Caco-2 (cell line): ENCODE results near the gene PPP1R14D. TPM values are rescaled to one million over a fixed set of nuclear protein-coding genes. Genes with fewer than 3 reads are reported as not detected.

Source experiments
- BruUV-seq: library from RNA; stranded (reverse); fragments of 400-500 nt; replicated peaks from 2 replicates; lab custom pipeline; 2021; lab: Mats Ljungman, UMichigan
- CTCF ChIA-PET: fragments of 300-600 bp; sonication (Branson Sonifier 250); formaldehyde crosslinking; loops from one replicate; lab custom pipeline; 2022; ENCODE audit warnings: antibody characterized with exemption; lab: Charles Lee
- POLR2A ChIA-PET: fragments of 300-600 bp; sonication (Branson Sonifier 250); formaldehyde crosslinking; loops from one replicate; lab custom pipeline; 2022; ENCODE audit warnings: antibody characterized with exemption; lab: Charles Lee
- DNase-seq, 2 experiments: peaks; one replicate each; pipeline versions ENCODE4 v3.0.0 to v3.0.0-alpha.2; 2020 to 2022
- H3K27me3 ChIP-seq: replicated peaks from 2 replicates; pipeline ENCODE4 v1.6.0; 2011; ENCODE audit warnings: low read length; ENCODE audit not compliant: control insufficient read depth, insufficient read depth
- H3K36me3 ChIP-seq: 2 replicates; pipeline ENCODE4 v1.5.1; 2011; ENCODE audit warnings: low read length; ENCODE audit not compliant: control insufficient read depth, insufficient read depth
- H3K4me1 ChIP-seq: fragments of 250-450 bp; sonication (Bioruptor Pico); 2 replicates; pipeline ENCODE4 v1.5.1; 2020; ENCODE audit warnings: mild to moderate bottlenecking
- H3K4me3 ChIP-seq: 2 replicates; pipeline ENCODE4 v1.5.1; 2011; ENCODE audit warnings: low read depth, mild to moderate bottlenecking, control low read depth, low read length
- H3K9me3 ChIP-seq: fragments of 250-450 bp; sonication (Bioruptor Pico); 2 replicates; pipeline ENCODE4 v1.5.1; 2020; ENCODE audit warnings: mild to moderate bottlenecking, moderate library complexity
- H3K27ac Mint-ChIP-seq: one replicate; pipeline ENCODE4 v1.8.0; 2022; ENCODE audit warnings: mixed read lengths; ENCODE audit not compliant: unreplicated experiment
- H3K27me3 Mint-ChIP-seq: one replicate; pipeline ENCODE4 v1.8.0; 2022; ENCODE audit warnings: mixed read lengths; ENCODE audit not compliant: insufficient read depth, unreplicated experiment
- H3K36me3 Mint-ChIP-seq: one replicate; pipeline ENCODE4 v1.8.0; 2022; ENCODE audit warnings: mild to moderate bottlenecking, mixed read lengths; ENCODE audit not compliant: insufficient read depth, unreplicated experiment
- H3K4me1 Mint-ChIP-seq: one replicate; pipeline ENCODE4 v1.8.0; 2022; ENCODE audit warnings: low read depth, mixed read lengths; ENCODE audit not compliant: unreplicated experiment
- H3K4me3 Mint-ChIP-seq: one replicate; pipeline ENCODE4 v1.8.0; 2022; ENCODE audit warnings: mild to moderate bottlenecking, moderate library complexity, mixed read lengths; ENCODE audit not compliant: unreplicated experiment
- H3K9me3 Mint-ChIP-seq: one replicate; pipeline ENCODE4 v1.8.0; 2022; ENCODE audit warnings: mixed read lengths; ENCODE audit not compliant: unreplicated experiment
- CTCF ChIP-seq, 2 experiments: fragments of 200-600 bp in 1 of 2; IDR thresholded peaks; 1 replicate in 1 of 2; 2 replicates in 1 of 2; pipeline versions ENCODE4 v1.5.1 to v1.8.0; 2011 to 2022; ENCODE audit warnings: antibody characterized with exemption in 1 of 2, control low read depth in 1 of 2, inconsistent platforms in 1 of 2, low read depth in 1 of 2, low read length in 1 of 2, mild to moderate bottlenecking in 1 of 2, moderate library complexity in 1 of 2; ENCODE audit not compliant: insufficient read depth in 1 of 2, severe bottlenecking in 1 of 2, unreplicated experiment in 1 of 2
- intact Hi-C: fragments of 100-400 bp; cut with micrococcal nuclease; formaldehyde crosslinking; loops from one replicate; pipeline ENCODE4 v1.10.0; 2022; ENCODE audit not compliant: unreplicated experiment
- total RNA-seq: library from RNA; stranded (reverse); gene quantifications from 2 replicates; pipeline ENCODE4 v1.2.3, GENCODE V29; 2022

Gene PPP1R14D
- total RNA-seq, 1 experiment from 2014 or later, result 0.43 TPM

- H3K27ac Mint-ChIP-seq, result no peak overlapping the region
- POLR2A ChIA-PET, result no interaction called here
- Histone ChIP-seq H3K4me3 (no peak overlapping the region), H3K4me1 (peaks cover 28% of the 10 kb centered on the region), H3K9me3 (no peaks in the 10 kb centered on the region), H3K36me3 (no peaks in the 10 kb centered on the region; the same call in 1 of the 2 replicates), H3K27me3 (no peaks in the 10 kb centered on the region)
- intact Hi-C loops, result loop anchor here (10.0 kb wide), 1 partner anchor 195 kb away; the partner anchor contains the start of gene KNL1
- H3K4me1 Mint-ChIP-seq, result peaks cover 26% of the 10 kb centered on the region
- DNase-seq, result no peak
- H3K36me3 Mint-ChIP-seq, result no peaks in the 10 kb centered on the region
- no peak overlapping the region for H3K4me3 Mint-ChIP-seq
- H3K27me3 Mint-ChIP-seq, result no peaks in the 10 kb centered on the region
- TF ChIP-seq CTCF (IDR thresholded peaks at IDR 0.05; ENCODE audit: insufficient read depth in 1 of 2, low read depth in 1 of 2, low read length in 1 of 2, severe bottlenecking in 1 of 2, unreplicated experiment in 1 of 2), result no peak
- H3K9me3 Mint-ChIP-seq, result no peaks in the 10 kb centered on the region
- CTCF ChIA-PET, result no interaction called here
- BruUV-seq, result no TSS peak
Observed at GRCh38 chr15:40789999-40790398, 38.5 kb downstream of the PPP1R14D start.

- intact Hi-C loops, result loop anchor here (10.0 kb wide), 1 partner anchor 194 kb away; the partner anchor contains the start of gene KNL1
- H3K27ac Mint-ChIP-seq, result no peak overlapping the region
- H3K36me3 ChIP-seq, result no peaks in the 10 kb centered on the region; the same call in 1 of the 2 replicates
- CTCF ChIA-PET, result interaction anchor here (2.2 kb wide), 1 partner anchor 103 kb away, joined by 6 read pairs; no protein-coding TSS in a partner anchor
- H3K4me3 Mint-ChIP-seq, result no peak overlapping the region
- H3K4me1 Mint-ChIP-seq, result peaks cover 26% of the 10 kb centered on the region
- POLR2A ChIA-PET, result no interaction called here
- no peaks in the 10 kb centered on the region for H3K9me3 Mint-ChIP-seq
- no peak overlapping the region for H3K4me3 ChIP-seq
- no peaks in the 10 kb centered on the region for H3K36me3 Mint-ChIP-seq
- no peak for DNase-seq
- no peaks in the 10 kb centered on the region for H3K27me3 Mint-ChIP-seq
- H3K4me1 ChIP-seq, result peaks cover 25% of the 10 kb centered on the region
- TF ChIP-seq CTCF (IDR thresholded peaks at IDR 0.05; ENCODE audit: insufficient read depth in 1 of 2, low read depth in 1 of 2, low read length in 1 of 2, severe bottlenecking in 1 of 2, unreplicated experiment in 1 of 2), result no peak
- no peaks in the 10 kb centered on the region for H3K27me3 ChIP-seq
- BruUV-seq, result no TSS peak
- H3K9me3 ChIP-seq, result no peaks in the 10 kb centered on the region
Observed at GRCh38 chr15:40789119-40789518, 39.4 kb downstream of the PPP1R14D start.

GRCh38 chr15:40787991-40788390, 40.5 kb downstream of the PPP1R14D start:
- no peak for DNase-seq
- Mint-ChIP-seq H3K36me3 (no peaks in the 10 kb centered on the region), H3K4me1 (peaks cover 17% of the 10 kb centered on the region), H3K4me3 (no peak overlapping the region), H3K27ac (no peak overlapping the region), H3K27me3 (no peaks in the 10 kb centered on the region), H3K9me3 (no peaks in the 10 kb centered on the region)
- intact Hi-C loops, result loop anchor here (10.0 kb wide), 1 partner anchor 193 kb away; the partner anchor contains the start of gene KNL1
- Histone ChIP-seq H3K36me3 (no peaks in the 10 kb centered on the region; the same call in 1 of the 2 replicates), H3K4me3 (no peak overlapping the region), H3K27me3 (no peaks in the 10 kb centered on the region), H3K9me3 (no peaks in the 10 kb centered on the region), H3K4me1 (peaks cover 14% of the 10 kb centered on the region)
- ChIA-PET POLR2A (interaction anchor here (1.0 to 1.2 kb wide), 2 partner anchors 69 to 866 kb away, joined by 3 to 4 read pairs; no protein-coding TSS in a partner anchor), CTCF (interaction anchor here (0.6 to 2.2 kb wide), 4 partner anchors 9 to 104 kb away, joined by 3 to 6 read pairs (median 4); partner anchors contain the start of gene RHOV)
- BruUV-seq, result no TSS peak
- TF ChIP-seq CTCF (IDR thresholded peaks at IDR 0.05; ENCODE audit: insufficient read depth in 1 of 2, low read depth in 1 of 2, low read length in 1 of 2, severe bottlenecking in 1 of 2, unreplicated experiment in 1 of 2), result no peak
